GM04504 (cell line): ENCODE data around the gene HNF1B.
A peak's percentile ranks its signal among the peaks of the same experiment; 100 is the strongest.

ENCODE experiments used
- DNase-seq: peaks from one replicate; pipeline ENCODE4 v3.0.0-alpha.2; 2012; ENCODE audit warnings: low read depth

The HNF1B gene

GRCh38 chr17:37735165-37735564 is 9.7 kb downstream of the HNF1B start:
- DNase-seq = no peak

GRCh38 chr17:37732316-37732715 is 12.5 kb downstream of the HNF1B start:
- DNase-seq = no peak

GRCh38 chr17:37731056-37731455 is 13.8 kb downstream of the HNF1B start:
- no peak for DNase-seq

- DNase-seq = no peak
These were observed 15.0 kb downstream of the HNF1B start for GRCh38 chr17:37729905-37730304.

- DNase-seq = no peak
These were observed 17.8 kb downstream of the HNF1B start for GRCh38 chr17:37726891-37727675.

- no peak for DNase-seq
These were observed 18.6 kb downstream of the HNF1B start for GRCh38 chr17:37726248-37726647.

- no peak for DNase-seq
These were observed 19.2 kb downstream of the HNF1B start for GRCh38 chr17:37725601-37726146.

GRCh38 chr17:37725021-37725595 is 19.8 kb downstream of the HNF1B start:
- DNase-seq = no peak

- DNase-seq = no peak
These were observed 23.9 kb downstream of the HNF1B start for GRCh38 chr17:37720989-37721388.

GRCh38 chr17:37719866-37720265 is 25.0 kb downstream of the HNF1B start:
- DNase-seq = no peak

GRCh38 chr17:37718324-37719048 is 26.4 kb downstream of the HNF1B start:
- DNase-seq = no peak

- no peak for DNase-seq
These were observed 27.1 kb downstream of the HNF1B start for GRCh38 chr17:37717627-37718323.

GRCh38 chr17:37714897-37715296 is 30.0 kb downstream of the HNF1B start:
- no peak for DNase-seq

- DNase-seq = no peak
These were observed 31.2 kb downstream of the HNF1B start for GRCh38 chr17:37713624-37714023.

- no peak for DNase-seq
These were observed 31.8 kb downstream of the HNF1B start for GRCh38 chr17:37713028-37713431.

- no peak for DNase-seq
These were observed 33.7 kb downstream of the HNF1B start for GRCh38 chr17:37711113-37711512.

- no peak for DNase-seq
These were observed 34.4 kb downstream of the HNF1B start for GRCh38 chr17:37710344-37710886.

GRCh38 chr17:37708616-37709212 is 36.1 kb downstream of the HNF1B start:
- no peak for DNase-seq

GRCh38 chr17:37708008-37708615 is 36.7 kb downstream of the HNF1B start:
- no peak for DNase-seq

- DNase-seq = no peak
These were observed 38.4 kb downstream of the HNF1B start for GRCh38 chr17:37706446-37706845.

- peak; percentile 48 for DNase-seq
These were observed 42.3 kb downstream of the HNF1B start for GRCh38 chr17:37702598-37702997.
